Measurements from ENCODE around the gene DICER1. TPM values are rescaled to one million over a fixed set of nuclear protein-coding genes. Genes with fewer than 3 reads are reported as not detected.
A peak's percentile ranks its signal among the peaks of the same experiment; 100 is the strongest.
"Not testable (repeated sequence)": the region's sequence is repeated elsewhere in the genome, so short reads cannot be mapped to it uniquely, and the experiment has no call there.

Gene DICER1
- total RNA-seq = 10 to 100 TPM; 54.5 to 94.8 (median 83.8) TPM

DNA sequence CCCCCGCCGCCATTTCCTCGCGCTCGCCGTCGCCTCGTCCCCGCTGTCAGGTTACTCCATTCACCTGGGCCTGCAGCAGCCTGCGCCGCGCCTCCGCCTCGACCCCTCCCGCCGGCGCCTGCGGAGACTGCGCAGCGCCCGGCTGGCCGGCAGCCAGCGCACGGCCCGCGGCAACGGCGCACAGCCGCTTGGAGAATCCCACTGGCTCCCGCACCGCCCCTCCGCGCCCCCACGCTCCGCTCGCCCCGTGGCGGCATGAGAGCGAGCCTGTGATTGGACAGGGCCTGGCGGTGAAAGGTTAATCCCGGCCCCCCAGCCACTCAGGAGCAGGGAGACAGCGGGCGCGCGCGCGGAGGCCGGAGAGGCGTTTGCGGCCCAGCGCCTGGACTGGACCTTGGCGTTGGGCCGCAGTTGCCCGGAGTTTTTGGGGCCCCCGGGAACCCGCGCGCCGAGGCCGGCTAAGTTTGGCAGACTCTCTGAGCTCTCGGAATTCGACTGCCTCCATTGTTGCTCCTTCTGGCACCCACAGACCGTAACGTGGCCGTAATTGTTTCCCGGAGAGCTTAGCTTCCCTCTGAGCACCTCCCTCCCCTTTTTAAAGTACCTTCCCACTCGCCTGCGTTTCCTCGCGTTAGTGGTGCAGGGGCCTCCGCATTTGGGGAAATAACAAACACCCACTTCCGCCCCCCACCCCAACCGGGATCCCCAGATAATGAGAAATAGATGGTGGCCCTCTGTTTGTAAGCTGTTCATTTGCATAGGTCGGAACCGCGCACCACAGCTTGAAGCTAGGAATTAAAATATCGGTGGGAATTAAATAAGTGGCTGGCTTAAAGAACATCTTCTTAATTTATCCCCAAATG is at the start of gene DICER1:
Gene DICER1, minus strand, starts transcription at position 203 of the 863 bp plus-strand sequence. CDS start 24,071 bp downstream, outside the sequence.
- TF ChIP-seq EP300 (IDR thresholded peaks at IDR 0.05) (peak in 1 of 2 donors; percentile 87), POLR2A (IDR thresholded peaks at IDR 0.05) (peak; percentile 48 to 79)
- TF ChIP-seq, protein P1, sequence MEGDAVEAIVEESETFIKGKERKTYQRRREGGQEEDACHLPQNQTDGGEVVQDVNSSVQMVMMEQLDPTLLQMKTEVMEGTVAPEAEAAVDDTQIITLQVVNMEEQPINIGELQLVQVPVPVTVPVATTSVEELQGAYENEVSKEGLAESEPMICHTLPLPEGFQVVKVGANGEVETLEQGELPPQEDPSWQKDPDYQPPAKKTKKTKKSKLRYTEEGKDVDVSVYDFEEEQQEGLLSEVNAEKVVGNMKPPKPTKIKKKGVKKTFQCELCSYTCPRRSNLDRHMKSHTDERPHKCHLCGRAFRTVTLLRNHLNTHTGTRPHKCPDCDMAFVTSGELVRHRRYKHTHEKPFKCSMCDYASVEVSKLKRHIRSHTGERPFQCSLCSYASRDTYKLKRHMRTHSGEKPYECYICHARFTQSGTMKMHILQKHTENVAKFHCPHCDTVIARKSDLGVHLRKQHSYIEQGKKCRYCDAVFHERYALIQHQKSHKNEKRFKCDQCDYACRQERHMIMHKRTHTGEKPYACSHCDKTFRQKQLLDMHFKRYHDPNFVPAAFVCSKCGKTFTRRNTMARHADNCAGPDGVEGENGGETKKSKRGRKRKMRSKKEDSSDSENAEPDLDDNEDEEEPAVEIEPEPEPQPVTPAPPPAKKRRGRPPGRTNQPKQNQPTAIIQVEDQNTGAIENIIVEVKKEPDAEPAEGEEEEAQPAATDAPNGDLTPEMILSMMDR (IDR thresholded peaks at IDR 0.05) = peak in 2 of 5 experiments; percentile 56 to 57
- WGBS, 2 donors = 1 to 3% methylated on average over 21 to 51 of the region's 77 CpGs
- peak within 1 kb of the TSS; percentile 83 to 97 (median 91) for H3K27ac ChIP-seq
- H3K4me3 ChIP-seq = peak within 1 kb of the TSS; percentile 51 to 91 (median 86)
- no peaks in the 10 kb centered on the region for H3K36me3 ChIP-seq
- peaks cover 0 to 56% (median 16%) of the 10 kb centered on the region in 4 donors for H3K4me1 ChIP-seq
- H3K27me3 ChIP-seq = no peaks in the 10 kb centered on the region
- peak; percentile 96 to 98 for DNase-seq (ENCODE audit: low spot score in 2 of 2)
- H3K9me3 ChIP-seq = no peaks in the 10 kb centered on the region

- TF ChIP-seq POLR2A (IDR thresholded peaks at IDR 0.05) = no peak
- peak in 1 of 2 donors; percentile 35 for TF ChIP-seq EP300 (IDR thresholded peaks at IDR 0.05)
- WGBS, 2 donors = 49 to 57% methylated on average over 2 of the region's 2 CpGs
- Histone ChIP-seq H3K27ac (peak overlapping the region in 2 of 4 donors; percentile 19 to 21), H3K27me3 (no peaks in the 10 kb centered on the region), H3K9me3 (peaks cover 0 to 2% (median 0%) of the 10 kb centered on the region in 4 donors), H3K4me3 (no peak overlapping the region), H3K36me3 (peaks cover 0 to 51% (median 4%) of the 10 kb centered on the region in 3 donors), H3K4me1 (peaks cover 0 to 25% (median 2%) of the 10 kb centered on the region in 4 donors)
- DNase-seq (ENCODE audit: low spot score in 2 of 2) = no peak
These were observed 49.2 kb upstream of the DICER1 start for GRCh38 chr14:95206534-95206933.

DNA sequence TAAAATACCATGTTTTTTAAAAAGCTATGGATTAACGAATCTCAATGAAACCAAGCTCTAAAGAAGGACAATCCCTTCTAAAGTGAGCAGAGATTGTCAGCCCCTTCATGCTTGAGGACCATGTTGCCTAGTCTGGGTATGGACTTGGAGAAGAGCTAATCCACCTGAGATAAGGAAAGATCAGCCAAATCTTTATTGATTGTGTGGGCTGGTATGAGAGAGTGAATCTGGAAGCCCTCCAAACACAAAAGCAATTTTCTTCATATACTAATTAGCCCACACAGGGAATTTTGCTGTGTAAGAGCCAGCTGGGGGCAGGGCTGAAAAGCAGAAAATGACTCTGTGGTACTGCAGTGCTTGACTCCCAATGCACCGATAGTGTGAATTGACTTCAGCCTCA is 47.4 kb upstream of the DICER1 start:
- no peaks in the 10 kb centered on the region for H3K27me3 ChIP-seq
- peaks cover 0 to 25% (median 2%) of the 10 kb centered on the region in 4 donors for H3K4me1 ChIP-seq
- TF ChIP-seq POLR2A (IDR thresholded peaks at IDR 0.05) = no peak
- TF ChIP-seq EP300 (IDR thresholded peaks at IDR 0.05) = no peak
- TF ChIP-seq, protein P1 (IDR thresholded peaks at IDR 0.05) = no peak
- H3K27ac ChIP-seq = no peak overlapping the region
- peaks cover 0 to 2% (median 0%) of the 10 kb centered on the region in 4 donors for H3K9me3 ChIP-seq
- no peak overlapping the region for H3K4me3 ChIP-seq
- WGBS, 2 donors = 94 to 97% methylated on average over 2 of the region's 2 CpGs
- H3K36me3 ChIP-seq = peaks cover 0 to 52% (median 4%) of the 10 kb centered on the region in 3 donors
- DNase-seq (ENCODE audit: low spot score in 2 of 2) = no peak

DNA sequence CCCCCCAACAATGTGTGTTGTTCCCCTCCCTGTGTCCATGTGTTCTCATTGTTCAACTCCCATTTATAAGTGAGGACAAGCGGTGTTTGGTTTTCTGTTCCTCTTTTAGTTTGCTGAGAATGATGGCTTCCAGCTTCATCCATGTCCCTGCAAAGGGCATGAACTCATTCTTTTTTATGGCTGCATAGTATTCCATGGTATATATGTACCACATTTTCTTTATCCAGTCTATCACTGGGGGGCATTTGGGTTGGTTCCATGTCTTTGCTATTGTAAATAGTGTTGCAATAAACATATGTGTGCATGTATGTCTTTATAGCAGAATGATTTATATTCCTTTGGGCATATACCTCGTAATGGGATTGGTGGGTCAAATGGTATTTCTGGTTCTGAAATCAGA is 44.4 kb upstream of the DICER1 start:
- not testable (repeated sequence) for DNase-seq (ENCODE audit: low spot score in 2 of 2); H3K27me3 ChIP-seq; H3K9me3 ChIP-seq; H3K27ac ChIP-seq; H3K4me1 ChIP-seq; H3K4me3 ChIP-seq
- H3K36me3 ChIP-seq = peaks cover 0 to 55% (median 4%) of the 10 kb centered on the region in 3 donors
- WGBS, 2 donors = 89 to 98% methylated on average over 2 of the region's 2 CpGs

DNA sequence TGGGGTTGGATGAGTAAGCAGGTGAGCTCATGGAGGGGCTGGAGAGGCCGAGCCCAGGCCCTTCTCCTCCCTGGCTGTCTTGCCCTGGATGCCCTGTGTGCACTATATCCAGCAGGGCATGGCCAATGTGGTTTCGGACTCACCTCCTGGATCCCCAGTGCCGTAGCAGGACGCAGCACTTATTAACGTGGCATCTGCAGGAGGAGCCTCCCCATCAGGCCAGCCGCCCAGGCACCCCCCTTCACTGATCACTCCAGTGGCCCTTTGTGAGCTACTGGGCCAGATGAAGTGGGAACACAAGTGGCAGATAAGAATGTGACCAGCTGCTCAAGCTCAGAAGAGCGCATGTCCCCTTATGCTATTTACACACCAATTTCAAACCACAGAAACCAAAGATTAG is 43.1 kb upstream of the DICER1 start:
- Histone ChIP-seq H3K27me3 (no peaks in the 10 kb centered on the region), H3K4me1 (no peaks in the 10 kb centered on the region), H3K9me3 (peaks cover 0 to 2% (median 0%) of the 10 kb centered on the region in 4 donors), H3K27ac (no peak overlapping the region), H3K4me3 (no peak overlapping the region), H3K36me3 (peaks cover 0 to 62% (median 4%) of the 10 kb centered on the region in 3 donors)
- WGBS, 2 donors = 83% methylated on average over 7 of the region's 7 CpGs
- TF ChIP-seq EP300 (IDR thresholded peaks at IDR 0.05) (no peak), POLR2A (IDR thresholded peaks at IDR 0.05) (no peak)
- TF ChIP-seq, protein P1 (IDR thresholded peaks at IDR 0.05) = no peak
- DNase-seq (ENCODE audit: low spot score in 2 of 2) = no peak
